ENCODE measurements around the gene ADD2. TPM values are rescaled to one million over a fixed set of nuclear protein-coding genes. Genes with fewer than 3 reads are reported as not detected.

ADD2 gene
- 45.3 and 63.3 TPM in 2 replicates for total RNA-seq (ENCODE audit: low replicate concordance)

GRCh38 chr2:70767699-70768589 lies at the start of gene ADD2:
Gene ADD2 (minus strand): TSS chr2:70768200. CDS start chr2:70706408, 61,792 bp downstream.
- peak; percentile 93 for DNase-seq (ENCODE audit: low spot score)
- peak within 1 kb of the TSS; percentile 100 for H3K4me3 ChIP-seq
- H3K4me3 Mint-ChIP-seq = peak within 1 kb of the TSS; percentile 91
- H3K27me3 ChIP-seq = no peaks in the 10 kb centered on the region
- peak within 1 kb of the TSS; percentile 96 for H3K4me2 ChIP-seq
- no peaks in the 10 kb centered on the region for H3K36me3 ChIP-seq
- peak within 1 kb of the TSS; percentile 75 for H3K27ac ChIP-seq
- no peaks in the 10 kb centered on the region for H3K9me3 ChIP-seq (ENCODE audit: low read depth)
- peak within 1 kb of the TSS; percentile 33 for H3K9ac ChIP-seq
- H3K27me3 Mint-ChIP-seq (ENCODE audit: insufficient read depth, low read depth) = peaks cover 2% of the 10 kb centered on the region
- H3K36me3 Mint-ChIP-seq = no peaks in the 10 kb centered on the region
- peak; percentile 44 for TF ChIP-seq EZH2 (IDR thresholded peaks at IDR 0.05)
- TF ChIP-seq EZH2phosphoT487 (IDR thresholded peaks at IDR 0.05) = no peak
- peak; percentile 59 for TF ChIP-seq CTCF (IDR thresholded peaks at IDR 0.05)
- H4K20me1 ChIP-seq (ENCODE audit: low read depth) = peaks cover 5% of the 10 kb centered on the region
- H3K9me3 Mint-ChIP-seq = no peaks in the 10 kb centered on the region
- peak within 1 kb of the TSS; percentile 69 for H3K27ac Mint-ChIP-seq
- H2AFZ ChIP-seq (replicated peaks) = peak within 1 kb of the TSS; percentile 89
- peaks cover 10% of the 10 kb centered on the region for H3K4me1 ChIP-seq
- H3K4me1 Mint-ChIP-seq = peaks cover 22% of the 10 kb centered on the region
- H3K79me2 ChIP-seq (ENCODE audit: low read depth) = peaks cover 42% of the 10 kb centered on the region
- H3F3A ChIP-seq (ENCODE audit: low read depth) = peaks cover 29% of the 10 kb centered on the region

GRCh38 chr2:70817284-70817954 lies 49.4 kb upstream of the ADD2 start:
- Histone ChIP-seq H3K27me3 (no peaks in the 10 kb centered on the region), H3K4me3 (no peak overlapping the region), H3K27ac (no peak overlapping the region), H3K9ac (no peak overlapping the region), H3F3A (ENCODE audit: low read depth) (no peaks in the 10 kb centered on the region), H2AFZ (replicated peaks) (no peak overlapping the region), H3K9me3 (ENCODE audit: low read depth) (no peaks in the 10 kb centered on the region), H3K79me2 (ENCODE audit: low read depth) (no peaks in the 10 kb centered on the region), H3K4me1 (no peaks in the 10 kb centered on the region), H4K20me1 (ENCODE audit: low read depth) (no peaks in the 10 kb centered on the region), H3K36me3 (no peaks in the 10 kb centered on the region), H3K4me2 (no peak overlapping the region)
- Mint-ChIP-seq H3K4me1 (no peaks in the 10 kb centered on the region), H3K27me3 (ENCODE audit: insufficient read depth, low read depth) (no peaks in the 10 kb centered on the region), H3K27ac (no peak overlapping the region), H3K9me3 (no peaks in the 10 kb centered on the region), H3K4me3 (no peak overlapping the region), H3K36me3 (no peaks in the 10 kb centered on the region)
- no peak for TF ChIP-seq CTCF (IDR thresholded peaks at IDR 0.05)
- no peak for TF ChIP-seq EZH2 (IDR thresholded peaks at IDR 0.05)
- no peak for TF ChIP-seq EZH2phosphoT487 (IDR thresholded peaks at IDR 0.05)
- DNase-seq (ENCODE audit: low spot score) = no peak

- Histone ChIP-seq H3K4me1 (no peaks in the 10 kb centered on the region), H3K9me3 (ENCODE audit: low read depth) (no peaks in the 10 kb centered on the region), H3K79me2 (ENCODE audit: low read depth) (no peaks in the 10 kb centered on the region), H3K27me3 (no peaks in the 10 kb centered on the region), H2AFZ (replicated peaks) (no peak overlapping the region), H3K36me3 (no peaks in the 10 kb centered on the region), H3F3A (ENCODE audit: low read depth) (no peaks in the 10 kb centered on the region), H3K27ac (no peak overlapping the region), H4K20me1 (ENCODE audit: low read depth) (no peaks in the 10 kb centered on the region), H3K9ac (no peak overlapping the region), H3K4me2 (no peak overlapping the region), H3K4me3 (no peak overlapping the region)
- no peak for TF ChIP-seq CTCF (IDR thresholded peaks at IDR 0.05)
- no peak for TF ChIP-seq EZH2 (IDR thresholded peaks at IDR 0.05)
- no peak for TF ChIP-seq EZH2phosphoT487 (IDR thresholded peaks at IDR 0.05)
- no peak overlapping the region for H3K4me3 Mint-ChIP-seq
- DNase-seq (ENCODE audit: low spot score) = no peak
- H3K4me1 Mint-ChIP-seq = no peaks in the 10 kb centered on the region
- H3K9me3 Mint-ChIP-seq = no peaks in the 10 kb centered on the region
- no peak overlapping the region for H3K27ac Mint-ChIP-seq
- H3K36me3 Mint-ChIP-seq = no peaks in the 10 kb centered on the region
- no peaks in the 10 kb centered on the region for H3K27me3 Mint-ChIP-seq (ENCODE audit: insufficient read depth, low read depth)
These were observed 48.7 kb upstream of the ADD2 start for GRCh38 chr2:70816726-70817125.

Data from neural progenitor cell (in vitro differentiated cells).